ENCODE data around the gene KXD1. TPM values are rescaled to one million over a fixed set of nuclear protein-coding genes. Genes with fewer than 3 reads are reported as not detected.

Gene KXD1
- 77.5 and 80.2 TPM in 2 replicates for total RNA-seq (2022)
- Bru-seq, nascent RNA, result percentile 67 among the genes with signal in this experiment
- percentile 73 among the genes with signal in this experiment for BruChase-seq, experiment 1, labeled RNA remaining after a 2-hour chase
- BruChase-seq, experiment 2, labeled RNA remaining after a 6-hour chase, result percentile 83 among the genes with signal in this experiment
- long read RNA-seq, transcript KXD1-202 (5 exons, 1,496 nt), result minor isoform, 5 of 180 reads
- long read RNA-seq, transcript KXD1-201 (5 exons, 1,426 nt), result major isoform, 143 of 180 reads
- long read RNA-seq, partial matches to known transcripts, result 2 of 180 reads
- long read RNA-seq, other reads (novel, unspliced or antisense), result 20 of 180 reads

DNA sequence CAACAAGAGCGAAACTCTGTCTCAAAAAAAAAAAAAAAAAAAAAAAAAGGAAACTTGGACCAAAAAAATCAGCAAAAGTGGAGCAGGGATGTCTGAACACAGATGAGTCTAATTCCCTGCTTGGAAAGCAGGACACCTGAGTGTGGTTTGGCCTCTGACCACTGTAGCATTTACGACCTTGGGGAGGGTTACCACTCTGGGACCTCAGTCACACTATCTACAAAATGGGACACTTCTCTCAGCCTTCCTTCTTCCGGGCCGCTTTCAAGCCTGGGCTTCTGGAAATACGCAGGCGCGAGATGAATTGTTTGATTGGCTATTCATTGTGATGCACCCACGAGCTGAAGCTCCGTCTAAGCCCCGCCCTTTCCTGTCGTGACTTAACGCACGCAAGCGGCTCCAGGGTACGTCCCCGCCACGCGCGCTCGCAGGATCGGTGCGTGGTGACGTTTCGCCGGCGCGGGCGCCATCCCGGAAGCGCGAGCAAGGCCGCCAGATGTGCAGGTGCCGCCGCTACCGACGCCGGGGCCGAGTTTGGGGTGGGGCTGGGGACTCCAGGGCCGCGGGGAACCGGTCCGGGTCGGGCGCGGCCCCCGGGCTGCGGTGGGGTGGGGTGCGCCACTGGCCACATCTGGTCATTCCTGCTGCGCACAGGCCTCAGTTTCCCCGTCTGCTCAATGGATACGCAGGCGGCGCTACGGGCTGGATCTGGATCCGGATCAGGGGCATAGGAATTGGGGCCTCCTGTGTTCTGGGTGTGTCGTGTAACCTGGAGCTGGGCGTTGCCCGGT is at the start of gene KXD1:
KXD1 (plus strand) TSS at position 460 of the 791 bp plus-strand sequence. CDS start 4,187 bp downstream, outside the sequence.
- Mint-ChIP-seq H3K27ac (ENCODE audit: unreplicated experiment) (peak within 1 kb of the TSS; percentile 60), H3K4me1 (ENCODE audit: low read depth, unreplicated experiment) (no peaks in the 10 kb centered on the region), H3K27me3 (ENCODE audit: insufficient read depth, unreplicated experiment) (no peaks in the 10 kb centered on the region), H3K36me3 (ENCODE audit: insufficient read depth, unreplicated experiment) (peaks cover 6% of the 10 kb centered on the region), H3K4me3 (ENCODE audit: unreplicated experiment) (peak within 1 kb of the TSS; percentile 70), H3K9me3 (ENCODE audit: unreplicated experiment) (no peaks in the 10 kb centered on the region)
- no peak for TF ChIP-seq CTCF (IDR thresholded peaks at IDR 0.05; ENCODE audit: insufficient read depth in 1 of 2, low read depth in 1 of 2, low read length in 1 of 2, severe bottlenecking in 1 of 2, unreplicated experiment in 1 of 2)
- H3K4me1 ChIP-seq, result no peaks in the 10 kb centered on the region
- no peaks in the 10 kb centered on the region for H3K27me3 ChIP-seq (replicated peaks; ENCODE audit: control insufficient read depth, insufficient read depth, low read length)
- H3K9me3 ChIP-seq, result no peaks in the 10 kb centered on the region
- BruUV-seq (replicated peaks), result no TSS peak
- intact Hi-C loops (cut with micrococcal nuclease; ENCODE audit: unreplicated experiment), result loop anchor here (1.0 to 5.0 kb wide), 2 partner anchors 14 to 35 kb away; partner anchors contain the start of genes ELL and UBA52
- no peaks in the 10 kb centered on the region for H3K36me3 ChIP-seq (ENCODE audit: control insufficient read depth, insufficient read depth, low read length)
- peak within 1 kb of the TSS; percentile 98 for H3K4me3 ChIP-seq (ENCODE audit: low read depth, low read length)
- DNase-seq, result peak; percentile 91 to 97
- POLR2A ChIA-PET, result interaction anchor here (0.6 to 1.8 kb wide), 7 partner anchors 13 to 278 kb away, joined by 3 to 12 read pairs (median 4); partner anchors contain the start of genes JUND and UBA52
- CTCF ChIA-PET, result interaction anchor here (0.5 to 1.7 kb wide), 13 partner anchors 9 to 453 kb away, joined by 3 to 12 read pairs (median 4); partner anchors contain the start of gene ELL

DNA sequence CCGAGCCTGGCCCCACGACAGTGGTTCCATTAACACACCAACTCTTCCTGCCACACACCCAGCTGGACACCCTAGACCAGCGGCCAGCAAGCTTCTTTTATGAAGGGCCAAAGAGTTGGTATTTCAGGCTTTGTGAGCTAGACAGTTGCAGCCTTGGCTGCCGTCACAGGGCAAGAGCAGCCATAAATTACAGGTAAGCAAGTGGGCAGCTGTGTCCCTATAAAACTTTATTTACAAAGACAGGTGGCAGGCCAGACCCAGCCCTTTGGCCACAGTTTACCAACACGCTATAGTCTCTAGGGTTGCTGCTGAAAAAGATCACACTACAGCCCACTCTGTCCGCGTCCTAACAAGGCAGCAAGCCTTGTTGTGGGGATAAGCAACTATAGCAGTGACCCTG is 49.1 kb upstream of the KXD1 start:
- ChIA-PET POLR2A (no interaction called here), CTCF (interaction anchor here (2.1 kb wide), 1 partner anchor 12 kb away, joined by 11 read pairs; the partner anchor contains the start of gene ELL)
- peaks cover 39% of the 10 kb centered on the region for H3K4me1 Mint-ChIP-seq (ENCODE audit: low read depth, unreplicated experiment)
- Histone ChIP-seq H3K9me3 (no peaks in the 10 kb centered on the region), H3K27me3 (replicated peaks; ENCODE audit: control insufficient read depth, insufficient read depth, low read length) (no peaks in the 10 kb centered on the region), H3K4me3 (ENCODE audit: low read depth, low read length) (no peak overlapping the region), H3K36me3 (ENCODE audit: control insufficient read depth, insufficient read depth, low read length) (no peaks in the 10 kb centered on the region), H3K4me1 (peaks cover 43% of the 10 kb centered on the region)
- no peak for TF ChIP-seq CTCF (IDR thresholded peaks at IDR 0.05; ENCODE audit: insufficient read depth in 1 of 2, low read depth in 1 of 2, low read length in 1 of 2, severe bottlenecking in 1 of 2, unreplicated experiment in 1 of 2)
- H3K36me3 Mint-ChIP-seq (ENCODE audit: insufficient read depth, unreplicated experiment), result no peaks in the 10 kb centered on the region
- H3K27ac Mint-ChIP-seq (ENCODE audit: unreplicated experiment), result no peak overlapping the region
- no TSS peak for BruUV-seq (replicated peaks)
- intact Hi-C loops (cut with micrococcal nuclease; ENCODE audit: unreplicated experiment), result no loop called here
- no peaks in the 10 kb centered on the region for H3K27me3 Mint-ChIP-seq (ENCODE audit: insufficient read depth, unreplicated experiment)
- no peaks in the 10 kb centered on the region for H3K9me3 Mint-ChIP-seq (ENCODE audit: unreplicated experiment)
- no peak overlapping the region for H3K4me3 Mint-ChIP-seq (ENCODE audit: unreplicated experiment)
- no peak for DNase-seq

GRCh38 chr19:18510216-18510615 is 47.5 kb upstream of the KXD1 start:
- H3K4me3 ChIP-seq (ENCODE audit: low read depth, low read length), result no peak overlapping the region
- peaks cover 5% of the 10 kb centered on the region for H3K36me3 Mint-ChIP-seq (ENCODE audit: insufficient read depth, unreplicated experiment)
- no peaks in the 10 kb centered on the region for H3K9me3 Mint-ChIP-seq (ENCODE audit: unreplicated experiment)
- intact Hi-C loops (cut with micrococcal nuclease; ENCODE audit: unreplicated experiment), result no loop called here
- ChIA-PET POLR2A (no interaction called here), CTCF (interaction anchor here (1.4 kb wide), 1 partner anchor 10 kb away, joined by 5 read pairs; no protein-coding TSS in a partner anchor)
- TF ChIP-seq CTCF (IDR thresholded peaks at IDR 0.05; ENCODE audit: insufficient read depth in 1 of 2, low read depth in 1 of 2, low read length in 1 of 2, severe bottlenecking in 1 of 2, unreplicated experiment in 1 of 2), result no peak
- H3K4me3 Mint-ChIP-seq (ENCODE audit: unreplicated experiment), result no peak overlapping the region
- peaks cover 36% of the 10 kb centered on the region for H3K4me1 ChIP-seq
- BruUV-seq (replicated peaks), result no TSS peak
- no peaks in the 10 kb centered on the region for H3K27me3 ChIP-seq (replicated peaks; ENCODE audit: control insufficient read depth, insufficient read depth, low read length)
- H3K36me3 ChIP-seq (ENCODE audit: control insufficient read depth, insufficient read depth, low read length), result no peaks in the 10 kb centered on the region
- H3K4me1 Mint-ChIP-seq (ENCODE audit: low read depth, unreplicated experiment), result peaks cover 39% of the 10 kb centered on the region
- H3K9me3 ChIP-seq, result no peaks in the 10 kb centered on the region
- DNase-seq, result no peak
- no peaks in the 10 kb centered on the region for H3K27me3 Mint-ChIP-seq (ENCODE audit: insufficient read depth, unreplicated experiment)
- H3K27ac Mint-ChIP-seq (ENCODE audit: unreplicated experiment), result no peak overlapping the region

Measured in Caco-2 (cell line).